ENCODE measurements around the gene CIDEC.
"Not testable (repeated sequence)": the region's sequence is repeated elsewhere in the genome, so short reads cannot be mapped to it uniquely, and the experiment has no call there.

The CIDEC gene

DNA sequence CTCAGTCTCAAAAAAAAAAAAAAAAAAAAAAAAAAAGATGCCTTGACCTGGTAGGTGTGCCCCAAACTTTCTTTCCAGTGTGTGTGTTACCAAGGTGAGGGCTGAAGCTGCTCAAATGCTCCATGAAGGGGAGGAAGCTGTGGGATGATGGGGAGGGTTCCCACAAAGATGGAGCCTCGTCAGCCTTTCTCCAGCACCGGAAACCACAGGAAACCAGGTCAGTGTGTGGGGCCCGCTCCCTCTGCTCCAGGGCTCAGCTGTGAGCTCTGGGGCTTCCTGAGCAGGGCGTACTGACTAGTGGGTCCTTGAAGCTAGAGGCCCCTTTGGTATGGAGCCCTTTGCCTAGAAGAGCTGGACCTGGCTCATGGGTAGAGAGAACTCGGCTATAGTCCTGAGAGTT is 21.9 kb upstream of the CIDEC start:
- no peak for DNase-seq

DNA sequence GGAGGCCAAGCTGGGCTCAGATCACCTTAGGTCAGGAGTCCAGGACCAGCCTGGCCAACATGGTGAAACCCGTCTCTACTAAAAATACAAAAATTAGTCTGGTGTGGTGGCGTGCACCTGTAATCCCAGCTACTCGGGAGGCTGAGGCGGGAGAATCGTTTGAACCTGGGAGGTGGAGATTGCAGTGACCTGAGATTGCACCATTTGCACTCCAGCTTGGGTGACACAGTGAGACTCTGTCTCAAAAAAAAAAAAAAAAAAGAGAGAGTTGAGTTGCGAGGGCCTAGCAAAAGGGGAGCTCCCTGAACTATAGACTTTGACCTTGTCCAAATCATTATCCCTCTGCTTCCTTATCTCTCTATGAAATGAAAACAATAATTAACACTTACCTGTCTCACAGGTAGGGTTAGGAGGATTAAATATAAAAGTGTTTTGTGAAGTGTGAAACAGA is 20.9 kb upstream of the CIDEC start:
- DNase-seq: not testable (repeated sequence)

DNA sequence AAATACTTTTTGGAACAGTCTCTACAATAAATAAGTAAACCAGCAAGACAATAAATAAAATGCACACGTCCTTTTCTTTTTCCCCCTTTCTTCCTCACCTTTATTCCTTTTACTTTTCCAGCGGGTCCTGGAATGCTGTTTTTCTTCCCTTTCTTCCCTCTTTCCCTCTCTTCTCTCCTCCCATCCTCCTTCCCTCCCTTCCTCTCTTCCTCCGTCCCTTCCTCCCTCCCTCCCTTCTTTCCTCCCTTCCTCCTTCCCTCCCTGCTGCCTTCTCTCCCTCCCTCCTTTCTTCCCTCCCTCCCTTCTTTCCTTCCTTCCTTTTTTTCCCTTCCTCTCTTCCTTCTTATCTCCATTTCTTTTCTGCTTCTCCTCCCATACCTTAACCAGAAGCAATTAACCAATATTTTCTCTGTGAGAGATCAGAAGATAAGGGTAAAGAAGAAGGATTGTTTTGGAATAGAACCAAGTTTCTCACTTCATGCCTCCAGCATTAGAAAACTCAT is 19.3 kb upstream of the CIDEC start:
- no peak for DNase-seq

- no peak for DNase-seq
Measured at GRCh38 chr3:9898467-9899241, 18.6 kb upstream of the CIDEC start.

DNA sequence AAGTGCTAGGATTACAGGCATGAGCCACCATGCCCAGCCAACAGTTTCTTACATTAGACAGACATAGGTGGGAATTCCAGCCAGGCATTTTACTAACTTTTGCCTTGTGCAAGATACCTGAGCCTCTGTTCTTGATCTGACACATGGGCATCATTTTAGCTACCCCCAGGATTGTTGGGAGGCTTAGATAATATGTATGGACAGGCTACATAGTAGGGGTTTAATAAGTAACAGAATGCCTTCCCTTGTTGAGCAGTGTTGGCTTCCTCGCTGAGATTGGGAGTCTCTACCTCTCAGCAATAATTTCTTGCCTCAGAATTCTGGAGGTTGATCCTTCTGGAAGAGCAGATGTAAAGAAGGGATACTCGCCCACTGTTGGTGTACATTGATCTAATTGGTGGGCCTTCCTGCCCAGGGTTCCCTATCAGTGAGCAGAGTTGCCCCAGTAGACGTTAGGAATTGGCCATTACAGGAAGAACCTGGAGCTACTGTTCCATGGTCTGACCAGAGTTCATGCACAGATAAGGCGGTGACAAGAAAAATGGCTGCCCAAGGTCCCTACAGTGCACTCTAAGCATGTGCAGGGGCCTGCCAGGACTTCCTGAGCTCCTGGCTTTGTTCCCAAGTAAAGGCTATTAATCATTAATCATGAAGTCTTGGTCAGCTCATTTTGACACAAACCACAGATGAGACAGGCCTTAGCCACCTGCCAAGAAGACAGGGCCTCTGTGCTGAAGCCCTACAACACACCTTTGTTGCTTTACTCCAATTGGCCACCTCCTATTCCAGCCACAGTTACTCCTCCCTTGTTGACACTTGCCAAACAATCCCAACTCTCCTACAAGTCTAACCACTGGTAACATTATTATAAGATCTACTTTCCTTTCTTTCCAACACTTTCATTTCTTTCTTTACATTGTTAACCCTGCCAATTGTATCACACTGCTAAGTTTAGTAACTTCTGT is 17.6 kb upstream of the CIDEC start:
- no peak for DNase-seq

DNA sequence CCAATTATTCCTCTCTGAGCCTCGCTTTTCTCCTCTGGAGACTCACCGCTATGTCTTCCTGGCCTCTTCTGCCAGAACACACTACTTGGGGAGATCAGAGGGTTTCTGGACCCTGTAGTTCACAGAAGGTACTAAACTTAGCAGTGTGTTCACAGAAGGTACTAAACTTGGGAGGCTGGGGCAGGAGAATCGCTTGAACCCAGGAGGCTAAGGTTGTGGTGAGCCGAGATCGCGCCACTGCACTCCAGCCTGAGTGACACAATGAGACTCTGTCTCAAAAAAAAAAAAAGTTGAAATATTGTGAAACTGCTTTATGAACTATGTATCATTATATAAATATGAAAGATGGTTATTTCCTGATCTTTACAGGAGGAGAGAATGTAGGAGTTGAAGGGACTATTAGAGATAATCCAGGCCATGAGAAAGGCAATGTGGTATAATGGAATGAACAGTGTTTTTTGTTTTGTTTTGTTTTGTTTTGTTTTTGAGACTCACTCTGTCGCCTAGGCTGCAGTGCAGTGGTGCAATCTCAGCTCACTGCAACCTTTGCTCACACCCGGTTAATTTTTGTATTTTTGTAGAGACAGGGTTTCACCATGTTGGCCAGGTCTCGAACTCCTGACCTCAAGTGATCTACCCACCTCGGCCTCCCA is 16.8 kb upstream of the CIDEC start:
- not testable (repeated sequence) for DNase-seq

- not testable (repeated sequence) for DNase-seq
Measured at GRCh38 chr3:9895715-9896114, 15.7 kb upstream of the CIDEC start.

GRCh38 chr3:9893739-9894138 is 13.7 kb upstream of the CIDEC start:
- no peak for DNase-seq

DNA sequence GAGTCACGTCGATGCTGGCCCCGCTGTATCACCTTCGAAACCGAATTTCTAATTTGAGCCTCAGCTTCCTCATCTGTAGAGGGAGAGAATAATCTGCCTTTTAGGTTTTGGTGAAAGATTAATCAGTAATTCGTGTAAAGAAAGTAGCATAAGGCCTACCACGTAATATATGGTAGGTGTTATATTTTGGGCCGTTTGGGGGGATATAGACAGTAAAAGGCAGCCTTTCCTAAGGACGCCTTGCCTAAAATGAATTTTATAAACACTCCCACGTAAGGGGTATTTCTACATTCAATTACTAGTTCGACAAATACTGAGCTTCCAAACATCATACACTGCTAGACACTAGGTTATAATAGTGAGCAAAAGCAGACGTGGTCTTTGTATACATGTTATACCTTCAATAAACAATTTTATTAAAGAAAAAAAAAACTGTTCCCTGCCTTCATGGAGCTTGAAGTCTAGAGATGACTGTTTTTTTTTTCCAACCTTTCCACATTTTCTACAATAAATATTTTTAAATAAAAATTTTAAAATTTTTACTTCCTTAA is 11.1 kb upstream of the CIDEC start:
- no peak for DNase-seq

GRCh38 chr3:9890249-9891071 is 10.4 kb upstream of the CIDEC start, which contains the start of gene JAGN1:
JAGN1 (plus strand) TSS chr3:9890610; CDS start chr3:9890723, 113 bp downstream.
- DNase-seq: peak; percentile 74

GRCh38 chr3:9889405-9889804 is 9.4 kb upstream of the CIDEC start:
- no peak for DNase-seq

DNA sequence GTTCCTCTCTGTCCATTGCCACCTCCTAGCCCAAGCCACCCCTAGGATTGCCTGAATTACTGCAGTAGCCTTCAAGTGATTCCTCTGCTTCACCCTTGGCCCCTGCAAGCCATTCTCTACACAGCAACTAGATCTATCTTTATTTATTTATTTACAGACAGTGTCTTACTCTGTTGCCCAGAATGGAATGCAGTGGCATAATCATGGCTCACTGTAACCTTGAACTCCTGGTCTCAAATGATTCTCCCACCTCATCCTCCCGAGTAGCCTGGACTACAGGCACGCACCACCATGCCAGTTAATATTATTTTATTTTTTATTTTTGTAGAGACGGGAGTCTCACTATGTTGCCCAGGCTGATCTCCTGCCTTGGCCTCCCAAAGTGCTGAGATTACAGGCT is 8.5 kb upstream of the CIDEC start:
- DNase-seq: no peak

- DNase-seq: no peak
Measured at GRCh38 chr3:9887480-9887879, 7.4 kb upstream of the CIDEC start.

- DNase-seq: no peak
Measured at GRCh38 chr3:9886328-9886727, 6.3 kb upstream of the CIDEC start.

DNA sequence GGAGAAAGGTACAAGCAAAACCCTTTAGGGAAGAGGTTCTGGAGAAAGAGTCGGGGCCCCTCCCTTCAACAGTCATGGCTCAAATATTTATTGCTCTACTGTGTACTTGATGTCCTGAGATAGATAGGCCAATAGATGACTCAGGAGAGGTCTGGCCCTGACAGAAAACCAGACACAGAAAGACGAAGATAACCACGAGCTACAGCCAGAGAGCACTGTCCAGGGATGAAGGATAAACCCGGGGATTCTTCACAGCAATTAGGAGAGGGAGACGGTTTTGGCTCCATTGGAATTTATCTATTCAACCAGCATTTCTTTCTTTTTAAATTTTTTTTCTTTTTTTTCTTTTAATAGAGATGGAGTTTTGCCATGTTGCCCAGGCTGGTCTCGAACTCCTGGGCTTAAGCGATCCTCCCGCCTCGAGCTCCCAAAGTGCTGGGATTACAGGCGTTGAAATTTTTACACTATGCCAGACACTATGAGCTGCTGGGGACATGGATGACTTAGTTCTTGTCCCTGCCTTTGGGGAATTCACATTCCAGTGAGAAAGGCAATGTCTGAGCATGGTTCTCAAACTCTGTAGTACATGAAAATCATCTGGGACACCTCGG is 4.6 kb upstream of the CIDEC start:
- DNase-seq: no peak

DNA sequence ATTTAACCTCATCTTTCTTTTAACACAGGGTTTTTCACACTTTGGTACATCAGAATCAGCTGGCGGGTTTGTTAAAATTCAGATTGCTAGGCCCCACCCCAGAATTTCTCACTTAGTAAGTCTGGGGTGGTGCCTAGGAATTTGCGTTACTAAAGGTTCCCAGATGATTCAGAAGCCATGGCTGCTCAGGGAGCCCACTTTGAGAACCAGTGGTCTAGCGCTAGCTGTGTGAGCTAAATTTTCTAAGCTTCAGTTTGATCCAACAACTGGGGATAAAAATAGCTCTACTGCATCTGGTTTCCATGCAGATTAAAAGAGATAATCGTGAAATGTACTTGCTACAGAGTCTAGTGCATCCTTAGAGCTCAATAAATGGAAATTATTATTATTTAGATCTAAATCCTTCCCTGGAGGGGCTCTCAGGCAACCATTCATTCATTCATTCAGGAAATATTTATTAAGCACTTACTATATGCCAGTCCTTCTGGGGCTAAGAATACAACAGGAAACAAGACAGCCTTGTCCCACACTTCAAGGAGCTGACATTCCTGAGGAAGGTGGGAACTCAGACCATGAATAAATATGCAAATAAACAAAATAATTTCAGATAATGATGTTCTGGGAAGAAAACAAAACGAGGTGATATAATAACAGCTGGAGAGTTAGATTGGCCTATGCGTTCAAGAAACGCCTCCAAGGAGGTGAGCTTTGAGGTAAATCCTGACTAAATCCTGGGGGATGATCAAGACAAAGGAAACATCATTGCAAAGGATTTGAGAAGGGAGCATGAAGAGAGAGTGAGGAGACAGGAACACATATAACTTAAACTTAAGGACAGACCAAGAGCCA is 3.9 kb upstream of the CIDEC start:
- DNase-seq: no peak

- DNase-seq: peak; percentile 25
Measured at GRCh38 chr3:9881441-9881840, 1.4 kb upstream of the CIDEC start.

- no peak for DNase-seq
Measured at GRCh38 chr3:9878700-9879099, 1.4 kb downstream of the CIDEC start.

DNA sequence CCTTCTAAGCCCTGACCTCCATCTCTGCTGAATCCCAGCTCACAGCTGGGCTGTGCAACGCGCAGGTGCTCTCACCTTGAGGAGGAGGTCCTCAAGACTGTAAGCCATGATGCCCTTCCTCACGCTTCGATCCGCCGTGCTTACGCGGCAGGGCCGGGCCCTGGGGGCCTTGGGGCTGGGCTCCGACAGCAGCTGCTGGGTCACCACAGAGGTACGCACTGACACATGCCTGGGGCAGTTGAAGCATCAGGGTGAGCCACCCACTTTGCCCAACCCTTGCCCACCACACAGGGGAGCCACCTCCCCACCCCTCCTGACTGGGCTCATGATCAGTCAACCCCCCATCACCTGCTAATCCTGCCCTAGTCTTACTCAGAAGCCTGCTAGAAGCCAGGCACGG is 3.1 kb downstream of the CIDEC start:
- no peak for DNase-seq

GRCh38 chr3:9876255-9876654 is 3.8 kb downstream of the CIDEC start:
- not testable (repeated sequence) for DNase-seq

Measured in SHP77 treated with DMSO at 0.1 percent for 48 hours (cell line).